Measurements from ENCODE around the gene SPSB3.
"Not testable (repeated sequence)": the region's sequence is repeated elsewhere in the genome, so short reads cannot be mapped to it uniquely, and the experiment has no call there.

SPSB3 gene

GRCh38 chr16:1732551-1732987 lies 49.8 kb downstream of the SPSB3 start:
- H3K4me1 ChIP-seq (ENCODE audit: control insufficient read depth, insufficient read depth, low read length); H3K9me3 ChIP-seq (ENCODE audit: control insufficient read depth, insufficient read depth, low read length): not testable (repeated sequence)
- peaks cover 25% of the 10 kb centered on the region for H3K36me3 ChIP-seq (ENCODE audit: control insufficient read depth, insufficient read depth, low read length)

GRCh38 chr16:1732071-1732470 lies 50.3 kb downstream of the SPSB3 start:
- H3K27me3 ChIP-seq (ENCODE audit: control insufficient read depth, insufficient read depth, low read length), result no peaks in the 10 kb centered on the region
- H3K4me3 ChIP-seq (ENCODE audit: low read depth, low read length), result no peak overlapping the region
- no peaks in the 10 kb centered on the region for H3K9me3 ChIP-seq (ENCODE audit: control insufficient read depth, insufficient read depth, low read length)
- H3K4me1 ChIP-seq (ENCODE audit: control insufficient read depth, insufficient read depth, low read length), result no peaks in the 10 kb centered on the region
- H3K9ac ChIP-seq (ENCODE audit: low read depth, low read length), result no peak overlapping the region
- peaks cover 25% of the 10 kb centered on the region for H3K36me3 ChIP-seq (ENCODE audit: control insufficient read depth, insufficient read depth, low read length)

More at GRCh38 chr16:1732551-1732987, 49.8 kb downstream of the SPSB3 start:
- H3K4me3 ChIP-seq (ENCODE audit: low read depth, low read length); H3K9ac ChIP-seq (ENCODE audit: low read depth, low read length); H3K27me3 ChIP-seq (ENCODE audit: control insufficient read depth, insufficient read depth, low read length): not testable (repeated sequence)

- H3K36me3 ChIP-seq (ENCODE audit: control insufficient read depth, insufficient read depth, low read length), result peaks cover 25% of the 10 kb centered on the region
- no peaks in the 10 kb centered on the region for H3K27me3 ChIP-seq (ENCODE audit: control insufficient read depth, insufficient read depth, low read length)
- no peaks in the 10 kb centered on the region for H3K4me1 ChIP-seq (ENCODE audit: control insufficient read depth, insufficient read depth, low read length)
- no peak overlapping the region for H3K9ac ChIP-seq (ENCODE audit: low read depth, low read length)
- H3K9me3 ChIP-seq (ENCODE audit: control insufficient read depth, insufficient read depth, low read length), result no peaks in the 10 kb centered on the region
- no peak overlapping the region for H3K4me3 ChIP-seq (ENCODE audit: low read depth, low read length)
Observed at GRCh38 chr16:1731603-1732002, 50.8 kb downstream of the SPSB3 start.

GRCh38 chr16:1731073-1731472 lies 51.3 kb downstream of the SPSB3 start:
- Histone ChIP-seq H3K9me3 (ENCODE audit: control insufficient read depth, insufficient read depth, low read length) (no peaks in the 10 kb centered on the region), H3K36me3 (ENCODE audit: control insufficient read depth, insufficient read depth, low read length) (peaks cover 28% of the 10 kb centered on the region), H3K4me3 (ENCODE audit: low read depth, low read length) (no peak overlapping the region), H3K27me3 (ENCODE audit: control insufficient read depth, insufficient read depth, low read length) (no peaks in the 10 kb centered on the region), H3K9ac (ENCODE audit: low read depth, low read length) (no peak overlapping the region), H3K4me1 (ENCODE audit: control insufficient read depth, insufficient read depth, low read length) (no peaks in the 10 kb centered on the region)

- no peaks in the 10 kb centered on the region for H3K9me3 ChIP-seq (ENCODE audit: control insufficient read depth, insufficient read depth, low read length)
- H3K36me3 ChIP-seq (ENCODE audit: control insufficient read depth, insufficient read depth, low read length), result peaks cover 24% of the 10 kb centered on the region
- H3K9ac ChIP-seq (ENCODE audit: low read depth, low read length), result no peak overlapping the region
- no peaks in the 10 kb centered on the region for H3K4me1 ChIP-seq (ENCODE audit: control insufficient read depth, insufficient read depth, low read length)
- H3K4me3 ChIP-seq (ENCODE audit: low read depth, low read length), result no peak overlapping the region
- H3K27me3 ChIP-seq (ENCODE audit: control insufficient read depth, insufficient read depth, low read length), result no peaks in the 10 kb centered on the region
Observed at GRCh38 chr16:1729445-1729844, 52.9 kb downstream of the SPSB3 start.

GRCh38 chr16:1729026-1729425 lies 53.3 kb downstream of the SPSB3 start:
- no peaks in the 10 kb centered on the region for H3K4me1 ChIP-seq (ENCODE audit: control insufficient read depth, insufficient read depth, low read length)
- H3K36me3 ChIP-seq (ENCODE audit: control insufficient read depth, insufficient read depth, low read length), result peaks cover 19% of the 10 kb centered on the region
- no peak overlapping the region for H3K4me3 ChIP-seq (ENCODE audit: low read depth, low read length)
- no peaks in the 10 kb centered on the region for H3K27me3 ChIP-seq (ENCODE audit: control insufficient read depth, insufficient read depth, low read length)
- no peaks in the 10 kb centered on the region for H3K9me3 ChIP-seq (ENCODE audit: control insufficient read depth, insufficient read depth, low read length)
- H3K9ac ChIP-seq (ENCODE audit: low read depth, low read length), result no peak overlapping the region

- Histone ChIP-seq H3K9me3 (ENCODE audit: control insufficient read depth, insufficient read depth, low read length) (no peaks in the 10 kb centered on the region), H3K4me3 (ENCODE audit: low read depth, low read length) (no peak overlapping the region), H3K36me3 (ENCODE audit: control insufficient read depth, insufficient read depth, low read length) (peaks cover 9% of the 10 kb centered on the region), H3K4me1 (ENCODE audit: control insufficient read depth, insufficient read depth, low read length) (no peaks in the 10 kb centered on the region), H3K27me3 (ENCODE audit: control insufficient read depth, insufficient read depth, low read length) (no peaks in the 10 kb centered on the region), H3K9ac (ENCODE audit: low read depth, low read length) (no peak overlapping the region)
Observed at GRCh38 chr16:1727651-1728624, 54.4 kb downstream of the SPSB3 start.

Data from iPS-15b (cell line).